Measurements from ENCODE around the gene KRT7. TPM values are rescaled to one million over a fixed set of nuclear protein-coding genes. Genes with fewer than 3 reads are reported as not detected.
A peak's percentile ranks its signal among the peaks of the same experiment; 100 is the strongest.

Gene KRT7
- total and polyA plus RNA-seq, 4 donors = 0.37 to 9.9 (median 7.0) TPM

GRCh38 chr12:52280319-52280795 is 47.3 kb downstream of the KRT7 start:
- Histone ChIP-seq H3K4me1 (ENCODE audit: control insufficient read depth in 4 of 4, insufficient read depth in 4 of 4, low read length in 3 of 4) (peaks cover 0 to 2% (median 0%) of the 10 kb centered on the region in 4 donors), H3K9me3 (ENCODE audit: control insufficient read depth in 4 of 4, low read length in 3 of 4) (no peaks in the 10 kb centered on the region), H3K9ac (ENCODE audit: low read depth in 1 of 2, low read length in 2 of 2) (no peak overlapping the region), H3K27me3 (ENCODE audit: control insufficient read depth in 4 of 4, insufficient read depth in 4 of 4, low read length in 3 of 4) (no peaks in the 10 kb centered on the region), H3K36me3 (ENCODE audit: control insufficient read depth in 4 of 4, insufficient read depth in 3 of 4, low read depth in 1 of 4, low read length in 3 of 4) (no peaks in the 10 kb centered on the region), H3K4me3 (ENCODE audit: low read depth in 1 of 3, low read length in 3 of 3) (no peak overlapping the region), H3K27ac (ENCODE audit: low read depth in 1 of 2, low read length in 2 of 2) (peak overlapping the region in 1 of 2 donors; percentile 19)
- DNase-seq (ENCODE audit: low spot score) = no peak
- TF ChIP-seq GABPA (IDR thresholded peaks at IDR 0.05 in 1 of 2, conservative IDR thresholded peaks at IDR 0.05 in 1 of 2) = no peak
- no peak for TF ChIP-seq EGR1 (IDR thresholded peaks at IDR 0.05; ENCODE audit: low read depth in 2 of 2)
- TF ChIP-seq, protein P1, sequence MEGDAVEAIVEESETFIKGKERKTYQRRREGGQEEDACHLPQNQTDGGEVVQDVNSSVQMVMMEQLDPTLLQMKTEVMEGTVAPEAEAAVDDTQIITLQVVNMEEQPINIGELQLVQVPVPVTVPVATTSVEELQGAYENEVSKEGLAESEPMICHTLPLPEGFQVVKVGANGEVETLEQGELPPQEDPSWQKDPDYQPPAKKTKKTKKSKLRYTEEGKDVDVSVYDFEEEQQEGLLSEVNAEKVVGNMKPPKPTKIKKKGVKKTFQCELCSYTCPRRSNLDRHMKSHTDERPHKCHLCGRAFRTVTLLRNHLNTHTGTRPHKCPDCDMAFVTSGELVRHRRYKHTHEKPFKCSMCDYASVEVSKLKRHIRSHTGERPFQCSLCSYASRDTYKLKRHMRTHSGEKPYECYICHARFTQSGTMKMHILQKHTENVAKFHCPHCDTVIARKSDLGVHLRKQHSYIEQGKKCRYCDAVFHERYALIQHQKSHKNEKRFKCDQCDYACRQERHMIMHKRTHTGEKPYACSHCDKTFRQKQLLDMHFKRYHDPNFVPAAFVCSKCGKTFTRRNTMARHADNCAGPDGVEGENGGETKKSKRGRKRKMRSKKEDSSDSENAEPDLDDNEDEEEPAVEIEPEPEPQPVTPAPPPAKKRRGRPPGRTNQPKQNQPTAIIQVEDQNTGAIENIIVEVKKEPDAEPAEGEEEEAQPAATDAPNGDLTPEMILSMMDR (IDR thresholded peaks at IDR 0.05; ENCODE audit: low read depth, low read length, missing input control) = no peak
- no peak for TF ChIP-seq ATF3 (IDR thresholded peaks at IDR 0.05)
- no peak for TF ChIP-seq NR2F2 (IDR thresholded peaks at IDR 0.05)
- TF ChIP-seq FOXA2 (IDR thresholded peaks at IDR 0.05) = no peak
- TF ChIP-seq MAX (IDR thresholded peaks at IDR 0.05) = no peak
- TF ChIP-seq, protein P2, sequence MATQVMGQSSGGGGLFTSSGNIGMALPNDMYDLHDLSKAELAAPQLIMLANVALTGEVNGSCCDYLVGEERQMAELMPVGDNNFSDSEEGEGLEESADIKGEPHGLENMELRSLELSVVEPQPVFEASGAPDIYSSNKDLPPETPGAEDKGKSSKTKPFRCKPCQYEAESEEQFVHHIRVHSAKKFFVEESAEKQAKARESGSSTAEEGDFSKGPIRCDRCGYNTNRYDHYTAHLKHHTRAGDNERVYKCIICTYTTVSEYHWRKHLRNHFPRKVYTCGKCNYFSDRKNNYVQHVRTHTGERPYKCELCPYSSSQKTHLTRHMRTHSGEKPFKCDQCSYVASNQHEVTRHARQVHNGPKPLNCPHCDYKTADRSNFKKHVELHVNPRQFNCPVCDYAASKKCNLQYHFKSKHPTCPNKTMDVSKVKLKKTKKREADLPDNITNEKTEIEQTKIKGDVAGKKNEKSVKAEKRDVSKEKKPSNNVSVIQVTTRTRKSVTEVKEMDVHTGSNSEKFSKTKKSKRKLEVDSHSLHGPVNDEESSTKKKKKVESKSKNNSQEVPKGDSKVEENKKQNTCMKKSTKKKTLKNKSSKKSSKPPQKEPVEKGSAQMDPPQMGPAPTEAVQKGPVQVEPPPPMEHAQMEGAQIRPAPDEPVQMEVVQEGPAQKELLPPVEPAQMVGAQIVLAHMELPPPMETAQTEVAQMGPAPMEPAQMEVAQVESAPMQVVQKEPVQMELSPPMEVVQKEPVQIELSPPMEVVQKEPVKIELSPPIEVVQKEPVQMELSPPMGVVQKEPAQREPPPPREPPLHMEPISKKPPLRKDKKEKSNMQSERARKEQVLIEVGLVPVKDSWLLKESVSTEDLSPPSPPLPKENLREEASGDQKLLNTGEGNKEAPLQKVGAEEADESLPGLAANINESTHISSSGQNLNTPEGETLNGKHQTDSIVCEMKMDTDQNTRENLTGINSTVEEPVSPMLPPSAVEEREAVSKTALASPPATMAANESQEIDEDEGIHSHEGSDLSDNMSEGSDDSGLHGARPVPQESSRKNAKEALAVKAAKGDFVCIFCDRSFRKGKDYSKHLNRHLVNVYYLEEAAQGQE (IDR thresholded peaks at IDR 0.05) = no peak
- no peak for TF ChIP-seq SP1 (IDR thresholded peaks at IDR 0.05)
- TF ChIP-seq HNF4G (IDR thresholded peaks at IDR 0.05) = no peak
- no peak for TF ChIP-seq JUND (IDR thresholded peaks at IDR 0.05)
- TF ChIP-seq, protein P3, sequence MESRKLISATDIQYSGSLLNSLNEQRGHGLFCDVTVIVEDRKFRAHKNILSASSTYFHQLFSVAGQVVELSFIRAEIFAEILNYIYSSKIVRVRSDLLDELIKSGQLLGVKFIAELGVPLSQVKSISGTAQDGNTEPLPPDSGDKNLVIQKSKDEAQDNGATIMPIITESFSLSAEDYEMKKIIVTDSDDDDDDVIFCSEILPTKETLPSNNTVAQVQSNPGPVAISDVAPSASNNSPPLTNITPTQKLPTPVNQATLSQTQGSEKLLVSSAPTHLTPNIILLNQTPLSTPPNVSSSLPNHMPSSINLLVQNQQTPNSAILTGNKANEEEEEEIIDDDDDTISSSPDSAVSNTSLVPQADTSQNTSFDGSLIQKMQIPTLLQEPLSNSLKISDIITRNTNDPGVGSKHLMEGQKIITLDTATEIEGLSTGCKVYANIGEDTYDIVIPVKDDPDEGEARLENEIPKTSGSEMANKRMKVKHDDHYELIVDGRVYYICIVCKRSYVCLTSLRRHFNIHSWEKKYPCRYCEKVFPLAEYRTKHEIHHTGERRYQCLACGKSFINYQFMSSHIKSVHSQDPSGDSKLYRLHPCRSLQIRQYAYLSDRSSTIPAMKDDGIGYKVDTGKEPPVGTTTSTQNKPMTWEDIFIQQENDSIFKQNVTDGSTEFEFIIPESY (IDR thresholded peaks at IDR 0.05) = no peak
- no peak for TF ChIP-seq FOXA1 (IDR thresholded peaks at IDR 0.05)
- no peak for TF ChIP-seq TAF1 (conservative IDR thresholded peaks at IDR 0.05)
- no peak for TF ChIP-seq HNF4A (conservative IDR thresholded peaks at IDR 0.05)
- no peak for TF ChIP-seq RXRA (IDR thresholded peaks at IDR 0.05)
- no peak for TF ChIP-seq YY1 (IDR thresholded peaks at IDR 0.05)
- no peak for TF ChIP-seq RAD21 (IDR thresholded peaks at IDR 0.05)
- 43% methylated on average over 3 of the region's 3 CpGs for WGBS

Measured in liver (tissue), 9 donors.